ENCODE results near the gene KAT7.

DNA sequence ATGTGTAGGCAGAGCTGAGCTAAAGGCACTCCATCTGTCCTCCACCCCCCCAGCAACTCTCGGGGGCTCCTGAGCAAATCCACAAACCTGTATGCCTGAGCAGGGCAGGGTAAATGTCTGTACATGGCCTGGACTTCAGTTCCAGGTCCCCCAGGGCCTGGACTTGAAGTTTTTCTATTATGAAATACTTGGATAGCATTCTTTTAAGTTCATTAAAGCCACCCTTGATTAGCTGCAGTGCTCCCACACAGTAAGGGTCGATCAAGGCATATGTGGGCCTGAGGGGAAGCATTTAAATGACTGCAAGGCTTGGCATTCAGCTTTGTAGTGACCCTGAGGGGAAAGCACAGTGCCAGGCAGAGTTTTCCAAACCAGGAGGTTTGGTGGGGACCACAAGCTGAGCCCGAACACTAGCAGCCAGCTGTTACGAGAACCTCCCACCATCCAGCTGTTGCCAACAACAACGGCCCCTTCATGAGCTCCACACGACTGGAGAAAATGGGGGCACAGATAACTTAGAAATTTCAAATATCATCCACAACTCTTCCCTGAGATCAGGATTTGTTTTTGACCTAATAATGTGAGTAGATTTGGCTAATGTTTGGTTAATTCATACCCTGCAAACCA lies 31.2 kb upstream of the KAT7 start:
- no peak for TF ChIP-seq CTCF (IDR thresholded peaks at IDR 0.05)
- TF ChIP-seq POLR2A (IDR thresholded peaks at IDR 0.05), result no peak

All from heart left ventricle (tissue), 13 donors.